CD14-positive monocyte (primary cell): ENCODE results near the gene SPEM1. TPM values are rescaled to one million over a fixed set of nuclear protein-coding genes. Genes with fewer than 3 reads are reported as not detected.

ENCODE experiments used
- DNase-seq, 3 donors: peaks; one replicate each; pipeline ENCODE4 v3.0.0-alpha.2; 2011 to 2022
- H2AFZ ChIP-seq: 2 replicates; pipeline ENCODE4 v1.6.0; 2012; ENCODE audit warnings: mild to moderate bottlenecking, low read depth, low read length, inconsistent platforms; ENCODE audit not compliant: insufficient read depth, poor library complexity, severe bottlenecking
- H3K27ac ChIP-seq, 2 donors: 1 replicate in 1 of 2; 2 replicates in 1 of 2; pipeline ENCODE4 v1.5.1; 2012 to 2013; ENCODE audit warnings: low read length in 2 of 2, control low read depth in 1 of 2, inconsistent platforms in 1 of 2, low read depth in 1 of 2, mild to moderate bottlenecking in 1 of 2
- H3K27me3 ChIP-seq, 2 donors: one replicate each; pipeline versions ENCODE4 v1.6.0 to v1.6.1; 2011 to 2013; ENCODE audit warnings: low read length in 2 of 2; ENCODE audit not compliant: control insufficient read depth in 2 of 2, insufficient read depth in 2 of 2
- H3K36me3 ChIP-seq, 2 donors: replicated peaks in 1 of 2; 1 replicate in 1 of 2; 2 replicates in 1 of 2; pipeline versions ENCODE4 v1.5.1 to v1.6.1; 2012 to 2013; ENCODE audit warnings: low read length in 2 of 2, control low read depth in 1 of 2, inconsistent platforms in 1 of 2, mild to moderate bottlenecking in 1 of 2; ENCODE audit not compliant: insufficient read depth in 2 of 2, control insufficient read depth in 1 of 2
- H3K4me1 ChIP-seq, 2 donors: 1 replicate in 1 of 2; 2 replicates in 1 of 2; pipeline versions ENCODE4 v1.5.1 to v1.6.1; 2012 to 2013; ENCODE audit warnings: low read length in 2 of 2, control low read depth in 1 of 2, inconsistent platforms in 1 of 2, mild to moderate bottlenecking in 1 of 2, moderate library complexity in 1 of 2; ENCODE audit not compliant: insufficient read depth in 2 of 2, control insufficient read depth in 1 of 2
- H3K4me2 ChIP-seq: replicated peaks from 2 replicates; pipeline ENCODE3; 2012; ENCODE audit warnings: low read length, moderate library complexity, mild to moderate bottlenecking; ENCODE audit not compliant: poor library complexity, severe bottlenecking; ENCODE audit errors: extremely low read depth
- H3K4me3 ChIP-seq, 3 experiments: fragments of 200-600 bp in 1 of 3; sonication (generic) in 1 of 3; replicated peaks in 1 of 3; 1 replicate in 2 of 3; 2 replicates in 1 of 3; pipeline ENCODE4 v1.5.1; 2011 to 2013; ENCODE audit warnings: low read length in 3 of 3, mild to moderate bottlenecking in 3 of 3, control low read depth in 2 of 3, low read depth in 2 of 3, inconsistent platforms in 1 of 3, moderate library complexity in 1 of 3
- H3K79me2 ChIP-seq: 2 replicates; pipeline ENCODE4 v1.6.0; 2012; ENCODE audit warnings: mild to moderate bottlenecking, control low read depth, inconsistent platforms, low read length, moderate library complexity; ENCODE audit not compliant: insufficient read depth
- H3K9ac ChIP-seq: 2 replicates; pipeline ENCODE4 v1.6.0; 2017; ENCODE audit warnings: low read length, mild to moderate bottlenecking; ENCODE audit not compliant: insufficient read depth, poor library complexity, severe bottlenecking
- H3K9me3 ChIP-seq, 2 donors: replicated peaks in 1 of 2; 1 replicate in 1 of 2; 2 replicates in 1 of 2; pipeline versions ENCODE4 v1.5.1 to v1.6.1; 2012 to 2013; ENCODE audit warnings: low read length in 2 of 2, control low read depth in 1 of 2; ENCODE audit not compliant: control insufficient read depth in 1 of 2, insufficient read depth in 1 of 2
- H4K20me1 ChIP-seq: 2 replicates; pipeline ENCODE4 v1.6.0; 2012; ENCODE audit warnings: mild to moderate bottlenecking, low read length, control low read depth, moderate library complexity; ENCODE audit not compliant: insufficient read depth
- H3K27ac Mint-ChIP-seq, 7 donors: one replicate each; pipeline ENCODE4 v1.8.0; 2020; ENCODE audit warnings: mild to moderate bottlenecking in 7 of 7, mixed read lengths in 7 of 7, moderate library complexity in 6 of 7, inconsistent platforms in 2 of 7
- H3K27me3 Mint-ChIP-seq, 3 donors: one replicate each; pipeline ENCODE4 v1.8.0; 2021 to 2022; ENCODE audit warnings: low read depth in 3 of 3, mild to moderate bottlenecking in 3 of 3, mixed read lengths in 3 of 3, moderate library complexity in 3 of 3, inconsistent platforms in 1 of 3
- H3K36me3 Mint-ChIP-seq, 2 donors: one replicate each; pipeline ENCODE4 v1.8.0; 2020; ENCODE audit warnings: mixed read lengths in 2 of 2, inconsistent platforms in 1 of 2, mild to moderate bottlenecking in 1 of 2
- H3K4me1 Mint-ChIP-seq: one replicate; pipeline ENCODE4 v1.8.0; 2020; ENCODE audit warnings: mild to moderate bottlenecking, mixed read lengths
- H3K4me3 Mint-ChIP-seq, 2 donors: one replicate each; pipeline ENCODE4 v1.8.0; 2020; ENCODE audit warnings: mild to moderate bottlenecking in 2 of 2, mixed read lengths in 2 of 2, moderate library complexity in 1 of 2
- H3K9me3 Mint-ChIP-seq, 7 donors: one replicate each; pipeline ENCODE4 v1.8.0; 2020 to 2022; ENCODE audit warnings: mixed read lengths in 7 of 7, mild to moderate bottlenecking in 6 of 7, moderate library complexity in 6 of 7, inconsistent platforms in 2 of 7
- CTCF ChIP-seq: fragments of 200-600 bp; IDR thresholded peaks from one replicate; pipeline ENCODE4 v1.8.0; 2022; ENCODE audit warnings: antibody characterized with exemption, mild to moderate bottlenecking
- WGBS: methylation state at CpG from one replicate; pipeline ENCODE4 v1.1.5; 2013; ENCODE audit warnings: missing lambda C conversion rate; ENCODE audit not compliant: insufficient coverage; 5-methylcytosine and 5-hydroxymethylcytosine counted together
- intact Hi-C, 2 donors: fragments of 100-400 bp; cut with micrococcal nuclease; formaldehyde crosslinking; loops; one replicate each; pipeline versions ENCODE4 v1.15.0 to v1.15.1; 2023
- polyA plus RNA-seq, 3 donors: library from polyadenylated mRNA; depleted of rRNA in 1 of 3; unstranded in 2 of 3; stranded (reverse) in 1 of 3; fragments of 300-500 nt in 2 of 3; fragments of >200 nt in 1 of 3; fragmentation: Illumina TruSeq in 2 of 3; gene quantifications; 1 replicate in 2 of 3; 2 replicates in 1 of 3; pipeline ENCODE4 v1.2.3, GENCODE V29; 2012 to 2021

Gene SPEM1
- polyA plus RNA-seq, 3 donors, result not detected

- Mint-ChIP-seq H3K4me3 (no peak overlapping the region), H3K9me3 (peaks cover 4 to 11% (median 6%) of the 10 kb centered on the region in 7 donors), H3K27ac (peak overlapping the region in 1 of 7 donors; percentile 54), H3K36me3 (no peaks in the 10 kb centered on the region), H3K4me1 (no peaks in the 10 kb centered on the region), H3K27me3 (peaks cover 13 to 30% (median 21%) of the 10 kb centered on the region in 3 donors)
- Histone ChIP-seq H3K4me1 (no peaks in the 10 kb centered on the region), H3K27me3 (peaks cover 0 to 4% of the 10 kb centered on the region in 2 donors), H3K79me2 (no peaks in the 10 kb centered on the region), H3K9me3 (no peaks in the 10 kb centered on the region), H3K36me3 (no peaks in the 10 kb centered on the region), H3K9ac (no peak overlapping the region), H2AFZ (no peak overlapping the region), H3K27ac (no peak overlapping the region), H3K4me3 (no peak overlapping the region), H3K4me2 (no peak overlapping the region), H4K20me1 (no peaks in the 10 kb centered on the region)
- no peak for DNase-seq
- WGBS, result 94% methylated on average over 2 of the region's 2 CpGs
- intact Hi-C loops, result no loop called here
- no peak for TF ChIP-seq CTCF
These were observed 45.8 kb upstream of the SPEM1 start for GRCh38 chr17:7374353-7374752.

- no peak for DNase-seq
- Histone ChIP-seq H4K20me1 (no peaks in the 10 kb centered on the region), H3K79me2 (no peaks in the 10 kb centered on the region), H3K27ac (no peak overlapping the region), H3K4me1 (peaks cover 11 to 18% of the 10 kb centered on the region in 2 donors), H3K9me3 (no peaks in the 10 kb centered on the region), H3K4me2 (no peak overlapping the region), H3K4me3 (no peak overlapping the region), H3K36me3 (no peaks in the 10 kb centered on the region), H3K9ac (no peak overlapping the region), H3K27me3 (peaks cover 34 to 49% of the 10 kb centered on the region in 2 donors), H2AFZ (no peak overlapping the region)
- Mint-ChIP-seq H3K27ac (no peak overlapping the region), H3K27me3 (peaks cover 46 to 67% (median 54%) of the 10 kb centered on the region in 3 donors), H3K4me3 (no peak overlapping the region), H3K36me3 (peaks cover 2 to 7% of the 10 kb centered on the region in 2 donors), H3K9me3 (peaks cover 7 to 21% (median 15%) of the 10 kb centered on the region in 7 donors), H3K4me1 (peaks cover 12% of the 10 kb centered on the region)
- no CpG with 5 or more reads among the region's 3 CpGs for WGBS
- intact Hi-C loops, result no loop called here
- TF ChIP-seq CTCF, result no peak
These were observed 41.0 kb upstream of the SPEM1 start for GRCh38 chr17:7379134-7379533.
